ENCODE data around the gene CAMTA1. TPM values are rescaled to one million over a fixed set of nuclear protein-coding genes. Genes with fewer than 3 reads are reported as not detected.

The CAMTA1 gene
- total RNA-seq, 1 donor from 2014 or later, result 63.8 TPM

DNA sequence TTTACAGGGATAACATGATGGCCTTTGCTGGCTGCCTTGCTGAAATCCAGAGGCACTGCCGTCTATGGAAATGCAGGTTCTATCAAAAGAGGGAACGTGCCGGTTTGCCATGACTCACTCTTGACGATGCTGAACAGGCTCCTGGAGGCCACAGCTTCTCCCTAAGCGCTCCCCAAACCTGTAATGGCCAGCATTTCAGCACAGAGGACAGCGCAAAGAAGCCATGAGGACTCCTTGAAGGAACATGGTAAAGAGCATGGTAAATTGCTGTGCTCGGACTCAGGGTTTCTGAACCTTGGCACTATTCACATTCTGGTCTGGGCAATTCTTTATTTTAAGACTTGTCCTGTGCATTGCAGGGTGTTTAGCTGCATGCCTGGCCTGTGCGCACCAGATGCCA, 217.5 kb downstream of the CAMTA1 start:
- Mint-ChIP-seq H3K4me3 (ENCODE audit: unreplicated experiment) (no peak overlapping the region), H3K36me3 (ENCODE audit: low read depth) (no peaks in the 10 kb centered on the region), H3K27me3 (ENCODE audit: low read depth) (peaks cover 38% of the 10 kb centered on the region)

GRCh38 chr1:7003676-7004075, 218.4 kb downstream of the CAMTA1 start:
- H3K9me3 Mint-ChIP-seq (ENCODE audit: low read depth), result no peaks in the 10 kb centered on the region
- peaks cover 36% of the 10 kb centered on the region for H3K27me3 Mint-ChIP-seq (ENCODE audit: low read depth)
- H3K36me3 Mint-ChIP-seq (ENCODE audit: low read depth), result no peaks in the 10 kb centered on the region
- no peak for TF ChIP-seq CTCF (IDR thresholded peaks at IDR 0.05)
- H3K4me3 Mint-ChIP-seq (ENCODE audit: unreplicated experiment), result no peak overlapping the region
- H3K4me1 Mint-ChIP-seq (ENCODE audit: low read depth), result no peaks in the 10 kb centered on the region
- no peak for DNase-seq (ENCODE audit: low spot score)
- no peak overlapping the region for H3K27ac Mint-ChIP-seq (ENCODE audit: unreplicated experiment)

More for the DNA sequence above, 217.5 kb downstream of the CAMTA1 start:
- DNase-seq (ENCODE audit: low spot score), result no peak
- Mint-ChIP-seq H3K9me3 (ENCODE audit: low read depth) (no peaks in the 10 kb centered on the region), H3K4me1 (ENCODE audit: low read depth) (no peaks in the 10 kb centered on the region), H3K27ac (ENCODE audit: unreplicated experiment) (no peak overlapping the region)
- TF ChIP-seq CTCF (IDR thresholded peaks at IDR 0.05), result no peak

DNA sequence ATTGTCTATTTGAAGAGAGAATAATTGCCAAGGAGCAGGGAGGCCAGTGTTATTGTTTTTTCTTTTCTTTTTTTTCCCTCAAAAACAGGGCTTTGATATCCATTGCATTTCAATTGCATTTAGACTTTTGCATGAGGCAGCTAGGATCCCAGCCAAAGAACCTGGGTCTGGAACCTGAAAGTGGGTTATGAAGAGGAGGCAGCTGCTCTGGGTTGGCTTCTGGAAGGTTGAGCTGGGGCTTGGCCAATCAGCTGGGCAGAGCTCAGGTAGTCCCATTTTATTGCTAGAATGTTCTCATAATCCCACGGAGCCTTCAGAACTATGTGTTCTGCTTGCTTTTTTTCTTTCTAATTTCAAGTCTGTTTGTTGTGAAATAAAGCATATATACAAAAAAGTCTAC, 218.9 kb downstream of the CAMTA1 start:
- TF ChIP-seq CTCF (IDR thresholded peaks at IDR 0.05), result no peak
- H3K4me1 Mint-ChIP-seq (ENCODE audit: low read depth), result no peaks in the 10 kb centered on the region
- no peak for DNase-seq (ENCODE audit: low spot score)
- H3K4me3 Mint-ChIP-seq (ENCODE audit: unreplicated experiment), result no peak overlapping the region
- H3K27ac Mint-ChIP-seq (ENCODE audit: unreplicated experiment), result no peak overlapping the region
- H3K36me3 Mint-ChIP-seq (ENCODE audit: low read depth), result no peaks in the 10 kb centered on the region
- H3K27me3 Mint-ChIP-seq (ENCODE audit: low read depth), result peaks cover 33% of the 10 kb centered on the region
- H3K9me3 Mint-ChIP-seq (ENCODE audit: low read depth), result no peaks in the 10 kb centered on the region

DNA sequence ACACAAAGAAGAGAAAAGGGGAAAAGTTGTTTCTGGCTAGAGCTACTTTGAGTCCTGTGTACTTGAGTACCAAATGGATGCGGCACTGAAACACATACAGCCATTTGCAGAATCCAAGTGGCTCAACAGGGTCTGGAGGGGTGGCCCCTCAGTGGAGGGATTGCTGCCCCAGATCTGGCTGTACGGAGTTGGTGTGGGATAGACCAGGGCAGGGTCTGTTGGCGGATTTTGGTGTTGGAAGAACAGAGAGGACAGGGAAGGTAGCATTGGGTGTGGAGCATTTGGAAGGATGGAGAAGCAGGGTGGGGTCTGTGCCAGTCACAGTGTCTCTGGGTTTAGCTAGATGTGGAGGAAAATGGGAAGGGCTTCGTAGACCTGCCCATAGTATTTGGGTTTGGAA, 220.5 kb downstream of the CAMTA1 start:
- no peak overlapping the region for H3K27ac Mint-ChIP-seq (ENCODE audit: unreplicated experiment)
- H3K4me1 Mint-ChIP-seq (ENCODE audit: low read depth), result no peaks in the 10 kb centered on the region
- no peaks in the 10 kb centered on the region for H3K36me3 Mint-ChIP-seq (ENCODE audit: low read depth)
- DNase-seq (ENCODE audit: low spot score), result no peak
- H3K27me3 Mint-ChIP-seq (ENCODE audit: low read depth), result peaks cover 32% of the 10 kb centered on the region
- no peaks in the 10 kb centered on the region for H3K9me3 Mint-ChIP-seq (ENCODE audit: low read depth)
- no peak overlapping the region for H3K4me3 Mint-ChIP-seq (ENCODE audit: unreplicated experiment)
- TF ChIP-seq CTCF (IDR thresholded peaks at IDR 0.05), result no peak

GRCh38 chr1:7006996-7007871, 222.0 kb downstream of the CAMTA1 start:
- H3K27me3 Mint-ChIP-seq (ENCODE audit: low read depth), result peaks cover 41% of the 10 kb centered on the region

More at GRCh38 chr1:7006996-7007871, 222.0 kb downstream of the CAMTA1 start:
- no peaks in the 10 kb centered on the region for H3K9me3 Mint-ChIP-seq (ENCODE audit: low read depth)
- no peak for TF ChIP-seq CTCF (IDR thresholded peaks at IDR 0.05)
- no peaks in the 10 kb centered on the region for H3K36me3 Mint-ChIP-seq (ENCODE audit: low read depth)
- DNase-seq (ENCODE audit: low spot score), result no peak
- H3K27ac Mint-ChIP-seq (ENCODE audit: unreplicated experiment), result no peak overlapping the region
- H3K4me3 Mint-ChIP-seq (ENCODE audit: unreplicated experiment), result no peak overlapping the region
- H3K4me1 Mint-ChIP-seq (ENCODE audit: low read depth), result no peaks in the 10 kb centered on the region
